Measurements from ENCODE around the gene MYL4.

DNA sequence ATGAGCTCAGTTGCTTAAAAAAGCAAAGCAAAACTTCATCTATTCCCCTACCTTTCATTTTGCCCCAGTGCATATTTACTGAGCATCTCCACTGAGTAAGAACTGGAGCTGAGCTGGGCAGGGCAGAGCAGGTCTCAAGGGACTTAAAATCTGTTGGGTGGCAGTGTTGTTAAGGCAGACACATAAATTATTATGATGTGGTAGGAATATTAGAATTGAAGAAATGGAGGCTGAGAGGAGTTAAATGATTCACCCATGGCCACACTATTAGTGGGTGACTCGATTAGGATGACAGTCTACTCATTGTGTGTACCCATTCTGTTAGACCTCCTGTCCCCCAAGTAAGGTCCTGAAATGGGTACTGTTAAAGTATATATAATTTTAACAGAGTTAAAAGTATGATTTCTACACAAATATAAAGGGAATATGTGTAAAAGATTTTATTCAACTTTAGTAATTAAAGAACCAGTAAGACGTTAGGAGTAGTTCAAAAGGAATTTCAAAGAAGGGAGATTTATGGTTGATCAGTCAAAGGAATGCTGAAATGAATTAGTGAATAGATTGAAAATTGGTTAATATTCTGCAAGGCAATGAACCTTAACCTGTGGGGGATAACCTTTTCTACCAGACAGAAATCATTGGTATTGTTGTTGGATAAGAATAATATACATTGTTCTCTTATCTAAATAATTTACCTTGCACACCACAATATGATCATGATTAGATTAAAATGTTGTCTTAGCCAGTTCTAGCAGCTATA lies 62.0 kb downstream of the MYL4 start:
- TF ChIP-seq CTCF (IDR thresholded peaks at IDR 0.05): no peak
- no peak for TF ChIP-seq POLR2A (IDR thresholded peaks at IDR 0.05)

Data from thyroid gland (tissue), 4 donors.